ENCODE measurements around the gene ANO1.

ANO1 gene

GRCh38 chr11:70097783-70098563 is 19.9 kb downstream of the ANO1 start:
- H2BK5ac ChIP-seq (ENCODE audit: low read length), result no peak overlapping the region
- H4K8ac ChIP-seq (ENCODE audit: low read depth, low read length), result no peak overlapping the region
- H3K4me1 ChIP-seq (ENCODE audit: control insufficient read depth, low read depth, low read length), result no peaks in the 10 kb centered on the region
- H3K27ac ChIP-seq (ENCODE audit: low read depth, low read length), result no peak overlapping the region
- no peak overlapping the region for H3K18ac ChIP-seq (ENCODE audit: low read length)
- no peak overlapping the region for H3K56ac ChIP-seq (ENCODE audit: low read length)
- no peak overlapping the region for H3K23ac ChIP-seq (ENCODE audit: low read length)
- no peak overlapping the region for H3K4me3 ChIP-seq (ENCODE audit: low read length)
- no peak overlapping the region for H2BK120ac ChIP-seq (ENCODE audit: low read depth, low read length)
- no peaks in the 10 kb centered on the region for H3K36me3 ChIP-seq (ENCODE audit: control insufficient read depth, insufficient read depth, low read length)
- WGBS (ENCODE audit: extremely low coverage, insufficient coverage, low lambda C conversion rate), result no CpG with 5 or more reads among the region's 23 CpGs
- DNase-seq, result no peak
- no peaks in the 10 kb centered on the region for H3K27me3 ChIP-seq (ENCODE audit: insufficient read depth, low read length, poor library complexity)
- no peak overlapping the region for H2AK5ac ChIP-seq (ENCODE audit: low read length)
- H3K79me1 ChIP-seq (ENCODE audit: low read length), result no peaks in the 10 kb centered on the region
- H4K5ac ChIP-seq (ENCODE audit: low read length), result no peak overlapping the region
- no peak overlapping the region for H3K4ac ChIP-seq (ENCODE audit: low read depth, low read length)
- H3K4me2 ChIP-seq (ENCODE audit: low read length), result no peak overlapping the region
- no peaks in the 10 kb centered on the region for H3K79me2 ChIP-seq (ENCODE audit: control insufficient read depth, insufficient read depth, low read length)
- H2BK15ac ChIP-seq (replicated peaks; ENCODE audit: low read depth), result no peak overlapping the region
- H3K9ac ChIP-seq (ENCODE audit: low read length), result no peak overlapping the region

- Histone ChIP-seq H2AK5ac (ENCODE audit: low read length) (no peak overlapping the region), H3K4me1 (ENCODE audit: control insufficient read depth, low read depth, low read length) (no peaks in the 10 kb centered on the region), H3K4me3 (ENCODE audit: low read length) (no peak overlapping the region), H3K36me3 (ENCODE audit: control insufficient read depth, insufficient read depth, low read length) (no peaks in the 10 kb centered on the region), H3K27ac (ENCODE audit: low read depth, low read length) (no peak overlapping the region), H3K4ac (ENCODE audit: low read depth, low read length) (no peak overlapping the region), H2BK120ac (ENCODE audit: low read depth, low read length) (no peak overlapping the region), H3K9ac (ENCODE audit: low read length) (no peak overlapping the region), H3K27me3 (ENCODE audit: insufficient read depth, low read length, poor library complexity) (no peaks in the 10 kb centered on the region), H4K8ac (ENCODE audit: low read depth, low read length) (no peak overlapping the region), H3K79me1 (ENCODE audit: low read length) (no peaks in the 10 kb centered on the region), H3K23ac (ENCODE audit: low read length) (no peak overlapping the region), H3K18ac (ENCODE audit: low read length) (no peak overlapping the region), H2BK5ac (ENCODE audit: low read length) (no peak overlapping the region), H4K5ac (ENCODE audit: low read length) (no peak overlapping the region), H2BK15ac (replicated peaks; ENCODE audit: low read depth) (no peak overlapping the region), H3K56ac (ENCODE audit: low read length) (no peak overlapping the region), H3K4me2 (ENCODE audit: low read length) (no peak overlapping the region), H3K79me2 (ENCODE audit: control insufficient read depth, insufficient read depth, low read length) (no peaks in the 10 kb centered on the region)
- no peak for DNase-seq
- WGBS (ENCODE audit: extremely low coverage, insufficient coverage, low lambda C conversion rate), result no CpG with 5 or more reads among the region's 12 CpGs
Observed at GRCh38 chr11:70098936-70099335, 20.8 kb downstream of the ANO1 start.

DNA sequence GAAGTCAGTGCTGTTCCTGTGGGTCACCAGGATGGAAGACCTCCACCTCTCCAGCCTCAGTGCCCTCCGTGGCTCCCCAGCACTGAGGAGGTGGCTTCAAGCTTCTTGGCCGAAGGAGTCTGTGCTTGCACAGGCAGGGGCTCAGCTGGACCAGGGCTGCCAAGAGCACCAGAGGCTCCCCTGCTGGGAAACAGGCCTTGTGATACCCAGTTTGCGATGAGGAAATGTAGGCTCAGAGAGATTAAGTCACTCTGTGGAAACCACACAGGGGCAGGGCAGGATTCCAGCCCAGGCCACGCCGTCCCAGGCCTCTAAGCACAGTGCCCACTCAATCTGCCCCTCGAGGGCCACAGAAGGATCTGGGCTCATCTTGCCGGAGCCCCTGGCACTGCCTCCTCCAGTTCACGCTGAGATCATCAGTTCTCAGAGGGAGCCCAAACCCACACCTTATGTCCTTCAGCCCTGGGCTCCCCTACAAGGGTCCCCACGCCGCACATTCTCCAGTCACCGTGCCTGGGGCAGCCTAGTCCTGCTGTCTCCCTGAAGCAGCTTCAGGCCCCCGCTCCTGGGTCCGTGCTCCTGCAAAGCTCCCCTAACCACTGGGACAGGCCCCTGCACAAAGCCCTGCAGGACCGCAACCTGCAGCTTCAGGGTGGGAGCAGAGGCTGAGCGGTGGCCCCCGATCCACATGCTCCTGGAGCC is 21.6 kb downstream of the ANO1 start:
- Histone ChIP-seq H3K18ac (ENCODE audit: low read length) (no peak overlapping the region), H3K9ac (ENCODE audit: low read length) (no peak overlapping the region), H2BK15ac (replicated peaks; ENCODE audit: low read depth) (no peak overlapping the region), H3K36me3 (ENCODE audit: control insufficient read depth, insufficient read depth, low read length) (no peaks in the 10 kb centered on the region), H2BK120ac (ENCODE audit: low read depth, low read length) (no peak overlapping the region), H3K4me3 (ENCODE audit: low read length) (no peak overlapping the region), H3K4ac (ENCODE audit: low read depth, low read length) (no peak overlapping the region), H3K79me1 (ENCODE audit: low read length) (no peaks in the 10 kb centered on the region), H3K27ac (ENCODE audit: low read depth, low read length) (no peak overlapping the region), H3K79me2 (ENCODE audit: control insufficient read depth, insufficient read depth, low read length) (no peaks in the 10 kb centered on the region), H4K8ac (ENCODE audit: low read depth, low read length) (no peak overlapping the region), H3K27me3 (ENCODE audit: insufficient read depth, low read length, poor library complexity) (no peaks in the 10 kb centered on the region), H3K56ac (ENCODE audit: low read length) (no peak overlapping the region), H3K4me2 (ENCODE audit: low read length) (no peak overlapping the region), H2AK5ac (ENCODE audit: low read length) (no peak overlapping the region), H4K5ac (ENCODE audit: low read length) (no peak overlapping the region), H3K23ac (ENCODE audit: low read length) (no peak overlapping the region), H2BK5ac (ENCODE audit: low read length) (no peak overlapping the region), H3K4me1 (ENCODE audit: control insufficient read depth, low read depth, low read length) (no peaks in the 10 kb centered on the region)
- DNase-seq, result no peak
- no CpG with 5 or more reads among the region's 16 CpGs for WGBS (ENCODE audit: extremely low coverage, insufficient coverage, low lambda C conversion rate)

GRCh38 chr11:70100280-70100603 is 22.1 kb downstream of the ANO1 start:
- H3K27ac ChIP-seq (ENCODE audit: low read depth, low read length), result no peak overlapping the region
- H2AK5ac ChIP-seq (ENCODE audit: low read length), result no peak overlapping the region
- H3K79me2 ChIP-seq (ENCODE audit: control insufficient read depth, insufficient read depth, low read length), result no peaks in the 10 kb centered on the region
- H3K79me1 ChIP-seq (ENCODE audit: low read length), result no peaks in the 10 kb centered on the region
- H3K36me3 ChIP-seq (ENCODE audit: control insufficient read depth, insufficient read depth, low read length), result no peaks in the 10 kb centered on the region
- no peak overlapping the region for H3K56ac ChIP-seq (ENCODE audit: low read length)
- no peak overlapping the region for H2BK5ac ChIP-seq (ENCODE audit: low read length)
- H3K4me2 ChIP-seq (ENCODE audit: low read length), result no peak overlapping the region
- no peak overlapping the region for H4K5ac ChIP-seq (ENCODE audit: low read length)
- H3K27me3 ChIP-seq (ENCODE audit: insufficient read depth, low read length, poor library complexity), result no peaks in the 10 kb centered on the region
- H3K4ac ChIP-seq (ENCODE audit: low read depth, low read length), result no peak overlapping the region
- no peak overlapping the region for H2BK15ac ChIP-seq (replicated peaks; ENCODE audit: low read depth)
- no peaks in the 10 kb centered on the region for H3K4me1 ChIP-seq (ENCODE audit: control insufficient read depth, low read depth, low read length)
- no peak overlapping the region for H2BK120ac ChIP-seq (ENCODE audit: low read depth, low read length)
- no peak for DNase-seq
- no peak overlapping the region for H3K23ac ChIP-seq (ENCODE audit: low read length)
- H3K18ac ChIP-seq (ENCODE audit: low read length), result no peak overlapping the region
- WGBS (ENCODE audit: extremely low coverage, insufficient coverage, low lambda C conversion rate), result no CpG with 5 or more reads among the region's 8 CpGs
- H3K4me3 ChIP-seq (ENCODE audit: low read length), result no peak overlapping the region
- H3K9ac ChIP-seq (ENCODE audit: low read length), result no peak overlapping the region
- no peak overlapping the region for H4K8ac ChIP-seq (ENCODE audit: low read depth, low read length)

DNA sequence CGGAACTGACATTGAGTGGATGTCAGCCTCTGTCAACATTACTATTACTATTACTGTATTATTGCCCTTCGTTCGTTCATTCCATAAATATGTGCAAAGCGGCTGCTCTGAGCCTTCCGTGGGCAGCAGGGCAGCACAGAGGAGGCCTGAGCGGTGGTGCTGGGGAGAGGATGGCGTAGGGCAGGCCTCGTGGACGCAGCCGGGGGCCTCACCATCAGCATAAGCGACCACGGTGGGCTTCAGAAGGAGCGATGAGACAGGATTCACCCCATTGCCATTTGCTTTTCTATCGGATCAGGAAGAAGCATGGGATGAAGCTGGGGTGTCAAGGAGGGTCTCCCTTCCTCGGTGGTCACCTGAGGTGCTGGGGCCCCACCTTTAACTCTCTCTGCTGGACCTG is 22.7 kb downstream of the ANO1 start:
- Histone ChIP-seq H3K18ac (ENCODE audit: low read length) (no peak overlapping the region), H3K4me3 (ENCODE audit: low read length) (no peak overlapping the region), H3K4me1 (ENCODE audit: control insufficient read depth, low read depth, low read length) (no peaks in the 10 kb centered on the region), H3K56ac (ENCODE audit: low read length) (no peak overlapping the region), H3K9ac (ENCODE audit: low read length) (no peak overlapping the region), H3K27me3 (ENCODE audit: insufficient read depth, low read length, poor library complexity) (no peaks in the 10 kb centered on the region), H3K4ac (ENCODE audit: low read depth, low read length) (no peak overlapping the region), H2BK15ac (replicated peaks; ENCODE audit: low read depth) (no peak overlapping the region), H2BK120ac (ENCODE audit: low read depth, low read length) (no peak overlapping the region), H2AK5ac (ENCODE audit: low read length) (no peak overlapping the region), H4K8ac (ENCODE audit: low read depth, low read length) (no peak overlapping the region), H3K79me2 (ENCODE audit: control insufficient read depth, insufficient read depth, low read length) (no peaks in the 10 kb centered on the region), H3K79me1 (ENCODE audit: low read length) (no peaks in the 10 kb centered on the region), H3K27ac (ENCODE audit: low read depth, low read length) (no peak overlapping the region), H4K5ac (ENCODE audit: low read length) (no peak overlapping the region), H2BK5ac (ENCODE audit: low read length) (no peak overlapping the region), H3K23ac (ENCODE audit: low read length) (no peak overlapping the region), H3K36me3 (ENCODE audit: control insufficient read depth, insufficient read depth, low read length) (no peaks in the 10 kb centered on the region), H3K4me2 (ENCODE audit: low read length) (no peak overlapping the region)
- WGBS (ENCODE audit: extremely low coverage, insufficient coverage, low lambda C conversion rate), result no CpG with 5 or more reads among the region's 15 CpGs
- no peak for DNase-seq
